ENCODE measurements around the gene SH2D4B. TPM values are rescaled to one million over a fixed set of nuclear protein-coding genes. Genes with fewer than 3 reads are reported as not detected.
"Not testable (repeated sequence)": the region's sequence is repeated elsewhere in the genome, so short reads cannot be mapped to it uniquely, and the experiment has no call there.

Gene SH2D4B
- polyA plus RNA-seq, 5 donors: 0.13 to 0.22 (median 0.17) TPM

- DNase-seq: no peak
Measured at GRCh38 chr10:80523773-80524172, 13.9 kb upstream of the SH2D4B start.

- no peak for DNase-seq
Measured at GRCh38 chr10:80524190-80524909, 13.4 kb upstream of the SH2D4B start.

- no peak for DNase-seq
Measured at GRCh38 chr10:80526218-80526617, 11.5 kb upstream of the SH2D4B start.

DNA sequence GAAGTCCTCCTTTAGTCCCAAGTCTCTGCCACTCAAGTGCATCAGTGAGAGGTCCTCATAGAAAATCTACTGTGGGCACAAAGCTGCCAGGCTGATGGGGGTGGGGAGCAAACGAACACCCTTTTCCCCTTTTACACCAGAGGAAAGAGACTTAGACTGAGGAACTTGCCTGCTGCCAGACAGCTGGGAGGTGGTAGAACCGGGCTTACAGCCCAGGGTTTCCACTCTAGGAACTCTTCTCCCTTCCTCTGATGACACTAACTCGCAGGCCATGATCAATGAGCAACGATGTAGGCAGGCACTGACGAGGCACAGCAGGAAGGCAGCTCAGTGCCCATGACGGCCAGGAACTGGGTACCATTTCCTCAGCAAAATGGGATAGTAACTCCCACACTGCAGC lies 11.0 kb upstream of the SH2D4B start:
- DNase-seq: no peak

DNA sequence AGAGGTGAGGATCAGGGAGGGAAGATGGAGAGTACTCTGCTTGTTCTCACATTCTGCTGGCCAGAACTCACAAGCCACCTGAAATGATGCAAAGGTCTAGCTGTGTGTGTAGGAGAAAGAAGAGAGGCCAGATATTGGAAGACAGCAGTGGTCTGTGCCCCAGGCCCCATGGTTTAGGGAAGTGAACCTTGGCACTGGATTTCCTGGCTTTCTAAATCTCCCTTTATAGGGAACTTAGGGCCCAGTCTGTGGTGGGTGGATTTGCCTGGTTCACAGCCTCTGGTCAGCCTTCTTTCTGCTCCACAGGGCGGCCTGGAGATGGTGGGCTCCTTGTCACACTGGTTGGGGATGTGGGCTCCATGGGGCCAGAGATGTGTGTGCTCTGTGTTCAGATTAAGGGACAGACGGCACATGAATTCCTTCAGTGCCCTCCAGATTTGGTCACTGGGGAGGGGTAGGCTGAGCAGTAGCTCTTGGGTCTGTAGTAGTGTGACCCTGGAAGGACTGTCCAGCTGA lies 9.5 kb upstream of the SH2D4B start:
- no peak for DNase-seq

GRCh38 chr10:80528901-80529300 lies 8.8 kb upstream of the SH2D4B start:
- DNase-seq: no peak

GRCh38 chr10:80529604-80530003 lies 8.1 kb upstream of the SH2D4B start:
- no peak for DNase-seq

DNA sequence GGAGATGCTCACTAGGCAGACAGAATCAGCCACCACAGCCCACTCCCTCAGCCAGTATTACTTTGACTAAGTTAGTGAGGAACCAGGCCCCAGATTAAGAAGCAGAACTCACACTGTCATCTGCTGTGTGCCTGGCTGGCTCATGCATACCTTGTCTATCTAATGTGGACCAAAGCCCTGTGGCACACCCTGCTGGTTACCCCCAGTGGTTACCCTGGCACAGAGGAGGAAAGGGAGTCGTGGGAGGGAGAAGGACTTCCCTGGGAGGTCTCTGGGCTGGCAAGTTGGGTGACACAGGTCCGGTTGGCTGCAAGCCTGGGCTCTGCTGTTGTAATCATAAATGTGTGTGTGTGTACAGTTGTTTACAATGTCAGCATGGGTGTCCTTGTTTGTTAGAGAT lies 7.5 kb upstream of the SH2D4B start:
- no peak for DNase-seq

DNA sequence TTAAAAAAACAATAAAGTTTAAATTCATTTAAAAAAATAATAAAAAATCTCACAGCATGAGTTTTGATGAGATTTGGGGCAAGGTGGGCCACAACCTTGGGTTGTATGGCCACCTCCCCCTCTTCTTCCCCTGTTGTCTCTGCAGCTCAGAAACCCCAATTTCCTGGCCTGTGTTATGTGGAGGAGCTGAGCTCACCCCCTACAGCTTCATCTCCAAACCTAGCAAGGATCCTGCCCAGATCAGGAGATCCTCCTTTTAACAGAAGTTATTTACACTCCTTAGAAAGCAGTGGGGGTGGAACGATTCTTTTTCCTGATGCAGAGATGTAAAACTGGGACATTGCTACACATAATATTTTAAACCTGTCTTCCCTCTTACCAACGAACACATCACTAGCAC lies 6.9 kb upstream of the SH2D4B start:
- no peak for DNase-seq

DNA sequence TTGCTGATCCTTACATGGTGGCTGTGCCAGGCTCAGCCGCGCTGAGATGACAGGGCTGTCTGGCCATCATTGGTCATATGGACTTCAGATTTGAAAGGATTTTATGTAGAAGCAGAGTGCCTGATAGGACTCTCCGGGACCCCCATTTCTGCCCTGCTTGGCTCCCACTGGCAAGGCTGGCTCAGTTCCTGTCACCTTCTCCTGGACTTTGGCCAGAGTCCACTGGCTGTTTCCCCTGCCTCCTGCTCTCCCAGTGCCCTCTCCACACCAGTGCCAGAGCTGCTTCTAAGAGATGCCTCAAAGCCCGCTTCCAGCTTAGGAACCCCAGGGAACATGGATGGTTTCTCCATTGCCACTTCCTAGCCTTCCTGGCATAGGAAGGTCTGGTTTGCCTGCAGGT lies 5.1 kb upstream of the SH2D4B start:
- DNase-seq: no peak

DNA sequence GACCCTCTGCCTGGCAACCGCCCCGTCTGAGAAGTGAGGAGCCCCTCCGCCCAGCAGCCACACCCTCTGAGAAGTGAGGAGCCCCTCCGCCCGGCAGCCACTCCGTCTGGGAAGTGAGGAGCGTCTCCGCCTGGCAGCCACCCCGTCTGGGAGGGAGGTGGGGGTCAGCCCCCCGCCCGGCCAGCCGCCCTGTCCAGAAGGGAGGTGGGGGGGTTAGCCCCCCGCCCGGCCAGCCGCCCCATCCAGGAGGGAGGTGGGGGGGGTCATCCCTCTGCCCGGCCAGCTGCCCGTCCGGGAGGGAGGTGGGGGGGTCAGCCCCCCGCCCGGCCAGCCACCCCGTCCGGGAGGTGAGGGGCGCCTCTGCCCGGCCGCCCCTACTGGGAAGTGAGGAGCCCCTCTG lies 3.6 kb upstream of the SH2D4B start:
- DNase-seq: not testable (repeated sequence)

- DNase-seq: not testable (repeated sequence)
Measured at GRCh38 chr10:80534646-80535045, 3.1 kb upstream of the SH2D4B start.

DNA sequence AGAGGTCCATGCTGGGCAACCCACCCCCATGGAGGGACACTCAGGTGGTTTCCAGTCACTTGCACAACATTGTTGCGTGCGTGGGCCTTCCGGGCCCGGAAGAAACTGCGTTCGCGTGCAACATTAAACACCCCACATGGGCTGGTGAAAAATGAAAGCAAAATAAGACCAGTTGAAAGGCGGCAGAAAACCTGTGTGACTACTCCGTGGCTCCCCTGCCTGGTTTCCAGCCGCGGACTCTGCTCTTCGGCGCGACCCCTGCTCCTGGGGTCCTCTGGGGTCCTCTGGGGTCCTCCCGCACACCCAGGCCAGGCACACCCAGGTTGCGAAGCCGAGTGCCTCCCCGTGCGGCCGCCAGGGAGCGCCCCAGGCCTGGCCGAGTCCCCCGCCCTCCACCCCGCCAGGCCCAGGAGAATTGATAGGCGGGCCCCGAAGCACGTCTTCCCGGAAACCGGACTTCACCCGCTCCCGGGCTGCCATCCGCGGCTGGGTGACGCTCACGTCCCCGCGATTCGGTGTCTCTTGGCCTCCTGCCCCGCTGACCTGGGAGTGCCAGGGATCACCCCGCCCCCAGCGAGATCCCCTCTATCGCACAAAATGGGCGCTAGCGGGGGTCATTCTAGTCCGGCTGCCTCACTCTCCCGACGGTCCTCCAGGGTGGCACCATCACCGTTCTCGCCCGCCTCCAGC lies 1.9 kb upstream of the SH2D4B start:
- DNase-seq: peak; percentile 37 to 53

DNA sequence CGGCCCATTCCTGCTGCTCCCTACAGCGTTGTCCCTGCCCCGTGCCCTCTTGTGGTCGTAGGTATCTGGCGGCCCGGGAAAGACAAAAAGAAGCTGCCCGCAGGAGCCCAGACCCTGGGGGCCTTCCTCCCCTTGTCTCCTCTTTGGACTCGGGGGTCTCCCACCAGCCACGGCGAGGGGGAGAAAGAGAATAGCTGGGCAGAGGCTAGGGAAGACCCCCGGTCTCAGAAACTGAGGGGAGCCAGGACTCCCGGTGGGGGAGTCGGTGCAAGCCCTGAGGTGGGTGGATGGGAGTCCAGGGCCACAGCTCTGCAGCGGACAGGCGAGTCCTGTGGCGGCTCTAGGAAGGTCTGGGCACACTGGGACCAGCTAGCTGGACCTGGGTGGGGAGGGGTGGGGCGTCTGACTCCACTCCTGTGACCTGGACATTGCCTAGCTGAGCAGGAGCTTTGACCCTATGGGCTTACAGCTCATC lies 1.3 kb upstream of the SH2D4B start:
- DNase-seq: no peak

DNA sequence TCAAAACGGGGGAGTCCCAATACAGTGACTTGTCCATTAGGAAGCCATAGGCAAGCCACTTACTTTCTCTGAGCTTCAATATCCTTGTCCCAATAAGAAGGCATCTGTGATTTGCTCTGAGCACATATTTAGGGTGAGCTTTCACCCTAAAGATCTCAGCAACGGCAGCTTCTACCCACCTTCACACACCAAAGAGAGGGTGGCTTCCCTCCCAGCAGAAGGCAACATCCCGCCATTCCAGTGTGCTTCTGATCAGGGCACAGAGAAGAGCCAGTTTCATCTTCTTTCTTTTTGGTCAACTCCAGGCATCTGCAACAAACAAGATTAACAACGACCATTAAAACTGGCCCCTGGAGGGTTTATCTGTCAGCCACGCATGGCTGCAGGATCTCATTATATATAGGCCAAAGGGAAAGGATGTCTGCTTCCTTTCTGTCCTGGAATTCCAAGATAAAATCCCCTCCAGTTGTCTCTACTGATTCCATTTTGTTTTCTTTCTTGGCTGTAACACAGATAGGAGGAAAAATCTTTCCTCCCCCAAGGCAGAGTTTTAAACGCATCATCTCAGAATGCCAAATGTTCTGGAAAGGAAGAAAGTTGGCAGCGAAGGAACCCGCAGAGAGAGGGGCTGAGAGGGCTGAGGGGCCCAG lies 491 bp upstream of the SH2D4B start:
- DNase-seq: no peak

DNA sequence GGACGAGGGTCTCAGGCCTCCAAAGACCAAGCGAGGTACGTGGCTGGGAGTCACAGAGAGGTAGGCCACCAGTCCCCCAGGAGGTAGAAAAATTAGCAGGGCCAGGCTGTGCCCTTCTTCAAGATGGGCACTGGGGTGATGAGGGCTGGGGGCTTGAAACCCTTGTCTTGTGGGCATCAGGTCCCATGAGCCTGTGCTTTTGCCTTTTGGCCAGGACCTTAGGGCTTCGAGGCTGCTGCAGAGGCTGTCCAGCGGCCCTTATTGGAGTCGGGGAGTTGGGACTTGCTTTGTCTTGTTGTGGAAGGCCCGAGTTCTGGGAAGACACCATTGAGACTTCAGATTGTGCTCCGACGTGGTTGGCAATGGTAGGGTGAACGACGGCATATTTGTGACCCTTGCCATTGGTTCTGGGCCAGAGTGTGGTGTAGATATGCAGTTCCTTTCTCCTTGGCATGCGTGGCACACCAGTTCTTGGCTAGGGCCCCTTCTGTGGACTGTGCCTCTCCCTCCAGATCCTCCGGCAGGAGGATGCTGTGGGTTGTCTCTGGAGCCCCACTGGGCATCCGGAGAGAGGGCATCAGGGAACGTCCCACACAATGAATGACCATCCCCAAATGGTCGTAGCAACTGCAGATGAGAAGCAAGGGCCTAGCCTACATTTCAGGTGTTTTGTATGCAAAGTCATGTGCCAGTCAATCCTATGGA lies 931 bp downstream of the SH2D4B start:
- no peak for DNase-seq

DNA sequence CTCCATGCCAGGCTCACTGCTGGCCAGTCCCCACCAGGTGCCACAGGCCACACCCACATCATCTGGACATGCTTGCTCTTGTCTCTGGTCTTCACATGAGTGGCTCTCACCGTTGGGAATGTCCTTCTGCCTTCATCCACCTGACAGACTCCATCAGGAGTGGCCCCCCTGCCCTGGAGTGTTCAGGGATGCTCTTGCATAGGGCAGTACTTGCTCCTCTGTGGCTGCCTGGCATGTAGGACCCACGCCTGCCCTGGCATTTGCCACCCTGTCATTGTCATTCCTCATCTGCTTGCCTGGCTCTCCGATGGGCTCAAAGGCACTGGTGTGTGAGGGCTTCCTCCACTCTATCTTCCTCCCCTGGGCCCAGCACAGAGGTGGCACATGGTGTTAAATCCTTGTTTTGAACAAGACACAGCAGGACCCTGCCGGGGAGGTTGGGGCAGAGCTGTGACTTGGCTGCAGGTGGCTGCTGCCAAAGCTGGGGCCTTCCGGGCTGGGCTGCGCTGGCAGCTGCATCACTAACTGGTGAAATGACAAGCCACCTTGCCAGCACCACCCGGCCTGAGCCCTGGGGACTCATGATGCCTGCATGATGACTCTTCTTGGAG lies 1.8 kb downstream of the SH2D4B start:
- DNase-seq: no peak

DNA sequence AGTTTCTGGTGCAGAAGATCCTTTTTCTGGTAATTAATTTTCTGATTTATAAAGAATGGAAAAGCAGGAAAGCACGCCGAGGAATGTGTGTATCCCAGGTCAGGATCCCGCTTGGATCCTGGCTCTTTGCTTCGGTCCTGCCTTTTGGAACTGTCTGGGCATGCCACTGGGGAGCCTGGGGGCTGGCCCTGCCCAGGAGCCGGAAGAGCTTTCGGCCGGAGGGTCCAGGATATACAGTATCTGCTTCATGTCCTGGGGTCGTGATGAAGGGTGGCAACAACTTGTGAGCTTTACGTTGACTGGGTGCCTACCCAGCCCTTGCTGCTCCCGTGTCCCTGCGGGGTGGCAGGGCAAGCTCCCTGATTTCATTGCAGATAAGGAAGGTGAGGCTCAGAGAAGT lies 2.4 kb downstream of the SH2D4B start:
- no peak for DNase-seq

DNA sequence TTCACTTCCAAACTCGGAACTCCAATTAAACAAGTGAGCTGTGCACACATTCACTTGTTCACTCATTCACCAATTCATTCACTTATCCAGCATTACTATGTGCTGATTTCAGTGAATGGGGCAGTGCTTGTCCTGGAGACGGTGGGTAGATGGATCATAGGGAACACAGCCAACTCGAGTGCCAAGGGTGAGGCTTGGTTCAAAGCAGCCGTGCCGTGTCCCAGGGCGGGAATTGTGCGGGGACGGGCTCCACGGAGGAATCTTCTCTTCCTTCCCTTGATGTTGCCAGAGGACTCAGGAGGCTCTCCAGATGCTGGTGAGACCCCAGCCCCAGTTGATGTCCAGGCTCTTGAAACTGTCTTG lies 2.9 kb downstream of the SH2D4B start:
- DNase-seq: no peak

DNA sequence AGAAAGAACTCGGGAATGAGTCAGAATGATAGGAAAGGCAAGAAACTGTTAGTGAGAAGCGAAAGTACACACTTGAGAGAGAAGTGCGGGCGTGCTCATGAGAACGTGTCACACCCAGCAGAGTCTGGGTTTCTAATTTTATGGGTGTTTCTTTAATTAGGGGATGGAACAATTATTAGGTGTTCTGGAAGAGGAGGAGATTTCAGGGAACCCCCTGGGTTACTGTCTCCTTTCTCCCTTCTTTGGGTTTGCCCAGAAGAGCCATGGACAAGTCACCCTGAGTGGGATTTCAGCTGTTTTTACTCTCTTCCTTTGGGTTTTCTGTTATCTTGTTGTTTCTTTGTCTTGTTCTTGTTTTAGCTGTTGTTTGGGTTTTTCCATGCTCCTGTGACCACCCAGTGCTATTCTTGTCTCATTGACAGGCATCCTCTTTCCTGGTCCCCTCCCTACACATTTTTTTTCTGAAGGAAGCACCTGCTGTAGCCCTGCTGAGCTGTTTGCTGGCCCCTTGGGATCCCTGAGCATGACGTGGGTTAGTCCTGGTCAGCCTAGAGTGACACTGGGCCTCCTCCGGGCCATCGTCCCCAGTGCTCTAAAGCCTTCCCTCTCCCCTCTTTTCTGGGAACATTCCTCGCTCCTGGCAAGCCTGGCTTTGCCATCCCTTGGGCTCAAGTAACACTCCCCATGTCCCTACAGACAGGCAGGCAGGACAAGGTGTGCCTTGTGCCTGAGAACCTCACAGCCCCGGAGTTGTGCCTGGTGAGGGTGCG lies 3.5 kb downstream of the SH2D4B start:
- no peak for DNase-seq

DNA sequence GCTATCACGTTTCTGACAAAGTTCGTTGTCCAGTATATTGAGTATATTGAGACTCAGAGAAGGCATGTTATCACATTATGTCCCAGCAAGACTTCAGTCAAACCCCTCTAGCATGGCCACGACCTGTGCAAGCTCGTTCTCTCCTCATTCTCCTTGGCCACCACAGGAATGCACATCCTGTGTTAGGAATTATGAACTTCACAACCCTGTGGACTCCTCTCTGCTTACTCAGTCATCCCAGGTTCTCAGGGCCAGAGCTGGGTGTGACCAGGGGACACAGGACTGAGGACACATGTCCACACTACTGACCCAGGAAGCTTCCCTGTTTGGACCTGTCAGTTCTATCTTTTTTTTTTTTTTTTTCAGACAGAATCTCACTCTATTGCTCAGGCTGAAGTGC lies 4.4 kb downstream of the SH2D4B start:
- no peak for DNase-seq

Measured in right lung (tissue), 5 donors.